GM12878 (cell line): ENCODE results near the gene EIF5A. TPM values are rescaled to one million over a fixed set of nuclear protein-coding genes. Genes with fewer than 3 reads are reported as not detected.

Experiments
- ATAC-seq: fragments of 200-7000 bp; cut with Tn5 transposase; 3 replicates; pipeline ENCODE4 v1.9.1; 2020; ENCODE audit warnings: mild to moderate bottlenecking, moderate library complexity
- BruUV-seq: library from RNA; stranded (reverse); fragments of 400-500 nt; replicated peaks from 2 replicates; lab custom pipeline; 2021; lab: Mats Ljungman, UMichigan
- CTCF ChIA-PET: fragments of 300-600 bp; sonication (Branson Sonifier 250); formaldehyde crosslinking; extraction: SDS; loops from one replicate; lab custom pipeline; 2021; ENCODE audit warnings: inconsistent platforms; lab: Yijun Ruan, JAX
- POLR2A ChIA-PET: fragments of 350-600 bp; formaldehyde crosslinking; extraction: SDS; loops from one replicate; lab custom pipeline; 2021; ENCODE audit warnings: inconsistent platforms; lab: Charles Lee
- RAD21 ChIA-PET: fragments of 300-600 bp; sonication (Branson Sonifier 250); formaldehyde crosslinking; loops from one replicate; lab custom pipeline; 2023; ENCODE audit warnings: antibody characterized with exemption; ENCODE audit not compliant: unreplicated experiment; lab: Charles Lee
- SMC1A ChIA-PET: fragments of 300-600 bp; sonication (Branson Sonifier 250); formaldehyde crosslinking; loops from one replicate; lab custom pipeline; 2023; ENCODE audit not compliant: unreplicated experiment, uncharacterized antibody; lab: Charles Lee
- DNase-seq: peaks from one replicate; pipeline ENCODE4 v3.0.0-alpha.2; 2011; ENCODE audit warnings: low read depth, low spot score
- FAIRE-seq: peaks from 3 replicates; lab custom pipeline; 2011; peaks lifted over from hg19 to GRCh38; lab: Jason Lieb, UNC
- H2AFZ ChIP-seq: 2 replicates; pipeline ENCODE4 v1.6.0; 2011; ENCODE audit warnings: low read depth, low read length, control low read depth; ENCODE audit not compliant: control insufficient read depth
- H3K27ac ChIP-seq: 2 replicates; pipeline ENCODE4 v1.5.1; 2011; ENCODE audit warnings: control low read depth; ENCODE audit not compliant: control insufficient read depth, insufficient read depth
- H3K27me3 ChIP-seq, 2 experiments: replicated peaks in 1 of 2; 2 replicates each; pipeline versions ENCODE4 v1.6.0 to v1.6.1; 2011; ENCODE audit warnings: low read length in 1 of 2; ENCODE audit not compliant: control insufficient read depth in 2 of 2, insufficient read depth in 2 of 2
- H3K36me3 ChIP-seq, 2 experiments: 2 replicates each; pipeline ENCODE4 v1.5.1; 2011; ENCODE audit warnings: low read length in 1 of 2; ENCODE audit not compliant: control insufficient read depth in 2 of 2, insufficient read depth in 2 of 2
- H3K4me1 ChIP-seq: 2 replicates; pipeline ENCODE4 v1.6.1; 2011; ENCODE audit warnings: mild to moderate bottlenecking, low read length, moderate library complexity, mixed read lengths; ENCODE audit not compliant: control insufficient read depth, insufficient read depth
- H3K4me2 ChIP-seq: 2 replicates; pipeline ENCODE4 v1.6.0; 2011; ENCODE audit warnings: control low read depth; ENCODE audit not compliant: control insufficient read depth, insufficient read depth
- H3K4me3 ChIP-seq: fragments of 200-600 bp; sonication (generic); 2 replicates; pipeline ENCODE4 v1.5.1; 2016
- H3K79me2 ChIP-seq: 2 replicates; pipeline ENCODE4 v1.6.0; 2011; ENCODE audit warnings: low read length; ENCODE audit not compliant: control insufficient read depth, insufficient read depth
- H3K9ac ChIP-seq: 2 replicates; pipeline ENCODE4 v1.8.0; 2011; ENCODE audit warnings: low read length, control low read depth, mixed read lengths; ENCODE audit not compliant: control insufficient read depth, insufficient read depth
- H3K9me3 ChIP-seq: replicated peaks from 3 replicates; pipeline ENCODE4 v1.5.1; 2011; ENCODE audit warnings: mild to moderate bottlenecking, low read length; ENCODE audit not compliant: control insufficient read depth, insufficient read depth
- H4K20me1 ChIP-seq: 2 replicates; pipeline ENCODE4 v1.6.0; 2011; ENCODE audit not compliant: control insufficient read depth, insufficient read depth
- DPF2 ChIP-seq: fragments of 450-650 bp; IDR thresholded peaks from 2 replicates; pipeline ENCODE4 v1.6.1; 2017; ENCODE audit warnings: mild to moderate bottlenecking
- EP300 ChIP-seq, 2 experiments: fragments of 150-350 bp in 1 of 2; IDR thresholded peaks; 2 replicates each; pipeline ENCODE4 v1.6.1; 2011 to 2012; ENCODE audit warnings: low read depth in 2 of 2, low read length in 2 of 2, borderline replicate concordance in 1 of 2, improper control_type of control experiment in 1 of 2, inconsistent platforms in 1 of 2; ENCODE audit not compliant: control insufficient read depth in 1 of 2
- GABPA ChIP-seq: IDR thresholded peaks from 2 replicates; pipeline ENCODE4 v1.6.1; 2014; ENCODE audit warnings: antibody characterized with exemption, low read depth, mild to moderate bottlenecking, inconsistent platforms
- GATAD2B ChIP-seq: fragments of 450-650 bp; conservative IDR thresholded peaks from 2 replicates; pipeline ENCODE4 v1.6.1; 2017; ENCODE audit warnings: low read depth, mild to moderate bottlenecking, moderate library complexity
- JUNB ChIP-seq: IDR thresholded peaks from 2 replicates; pipeline ENCODE4 v1.6.1; 2016; ENCODE audit warnings: antibody characterized with exemption, mild to moderate bottlenecking
- NFYB ChIP-seq: IDR thresholded peaks from 2 replicates; pipeline ENCODE4 v1.6.1; 2011; ENCODE audit warnings: low read depth, mild to moderate bottlenecking, low read length, improper control_type of control experiment, moderate library complexity; ENCODE audit not compliant: insufficient read depth
- NRF1 ChIP-seq: conservative IDR thresholded peaks from 2 replicates; pipeline ENCODE4 v1.6.1; 2011; ENCODE audit warnings: mild to moderate bottlenecking, low read depth, low read length, improper control_type of control experiment
- PAX5 ChIP-seq: IDR thresholded peaks from 2 replicates; pipeline ENCODE4 v1.6.1; 2011; ENCODE audit warnings: low read depth, low read length, borderline replicate concordance
- POLR2AphosphoS5 ChIP-seq: IDR thresholded peaks from 2 replicates; pipeline ENCODE4 v1.6.1; 2011; ENCODE audit warnings: mild to moderate bottlenecking, low read length, inconsistent platforms
- RB1 ChIP-seq: fragments of 450-650 bp; formaldehyde crosslinking; IDR thresholded peaks from 2 replicates; pipeline ENCODE4 v1.6.1; 2017; ENCODE audit warnings: mild to moderate bottlenecking, borderline replicate concordance
- RBBP5 ChIP-seq: fragments of 200-600 bp; sonication (generic); conservative IDR thresholded peaks from 2 replicates; pipeline ENCODE4 v1.6.1; 2016
- ZNF622 ChIP-seq: fragments of 450-650 bp; IDR thresholded peaks from 2 replicates; pipeline ENCODE4 v1.6.1; 2017; ENCODE audit warnings: mild to moderate bottlenecking, inconsistent platforms
- WGBS: methylation state at CpG from one replicate; pipeline ENCODE4 v1.1.6; 2016; ENCODE audit warnings: low lambda C conversion rate; ENCODE audit not compliant: insufficient replicate concordance, insufficient coverage; ENCODE audit errors: missing lambda C conversion rate; 5-methylcytosine and 5-hydroxymethylcytosine counted together
- in situ Hi-C: fragments of 300-500 bp; cut with MboI; formaldehyde crosslinking; loops from 9 replicates; pipeline ENCODE4 v1.14.3; 2018; ENCODE audit warnings: mixed read lengths
- intact Hi-C: fragments of 100-400 bp; cut with micrococcal nuclease; formaldehyde crosslinking; loops from one replicate; pipeline ENCODE4 v1.14.2; 2022; ENCODE audit not compliant: unreplicated experiment
- polyA plus RNA-seq, 11 experiments: library from polyadenylated mRNA; depleted of rRNA in 4 of 11; unstranded in 6 of 11; stranded (reverse) in 5 of 11; fragments of >200 nt; fragmentation: Nextera tagmentation in 4 of 11; fragmentation: Illumina TruSeq in 1 of 11; extraction: Ambion mirVana in 4 of 11; extraction: Trizol in 1 of 11; gene quantifications; 1 replicate in 1 of 11; 2 replicates in 10 of 11; pipeline versions ENCODE4 v1.2.1 to v1.2.3, GENCODE V29; 2011 to 2016; ENCODE audit warnings: inconsistent platforms in 2 of 11, missing spikeins in 2 of 11, low read depth in 1 of 11
- total RNA-seq, 4 experiments: library from RNA; depleted of rRNA in 3 of 4; stranded (reverse); fragments of >200 nt in 3 of 4; fragmentation: Illumina TruSeq in 1 of 4; extraction: Trizol in 1 of 4; gene quantifications; 2 replicates each; pipeline versions ENCODE4 v1.2.1 to v1.2.3, GENCODE V29; 2013 to 2021
- TF ChIP-seq, protein P1 (sequence below): fragments of 450-650 bp; IDR thresholded peaks from 2 replicates; pipeline ENCODE4 v1.6.1; 2017; ENCODE audit warnings: mild to moderate bottlenecking
- TF ChIP-seq, protein P2 (sequence below): fragments of 450-650 bp; IDR thresholded peaks from 2 replicates; pipeline ENCODE4 v1.6.1; 2018; ENCODE audit warnings: mild to moderate bottlenecking, low read depth, moderate library complexity; ENCODE audit not compliant: partially characterized antibody

EIF5A gene
- total and polyA plus RNA-seq, 10 of the 15 experiments (the other 5 are each of a cell fraction or from before 2014, with no cell fraction given): 26.5 to 1,792 (median 944) TPM

DNA sequence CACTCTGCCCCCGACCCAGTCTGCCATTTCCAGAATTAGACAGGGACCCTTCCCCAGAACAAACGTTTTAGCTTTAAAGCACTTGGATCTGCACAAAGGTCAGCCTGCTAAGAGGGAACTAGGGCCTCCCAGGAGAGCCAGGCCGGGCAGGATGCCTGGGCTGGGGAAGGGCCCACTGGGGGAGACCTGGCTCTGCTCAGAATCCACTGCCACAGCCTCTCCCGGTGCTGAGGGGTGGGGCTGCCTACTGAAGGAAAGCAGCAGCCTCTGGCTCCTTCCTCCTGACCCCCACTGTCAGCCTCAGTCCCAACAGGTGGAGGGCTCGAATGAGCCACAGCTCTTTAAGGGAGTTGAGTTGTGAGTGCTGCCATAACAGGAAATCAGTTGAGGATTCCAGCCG is 14.7 kb upstream of the EIF5A start (continued):
- TF ChIP-seq NRF1 (no peak), POLR2AphosphoS5 (no peak)
- TF ChIP-seq, all 136 proteins: peak for 0

DNA sequence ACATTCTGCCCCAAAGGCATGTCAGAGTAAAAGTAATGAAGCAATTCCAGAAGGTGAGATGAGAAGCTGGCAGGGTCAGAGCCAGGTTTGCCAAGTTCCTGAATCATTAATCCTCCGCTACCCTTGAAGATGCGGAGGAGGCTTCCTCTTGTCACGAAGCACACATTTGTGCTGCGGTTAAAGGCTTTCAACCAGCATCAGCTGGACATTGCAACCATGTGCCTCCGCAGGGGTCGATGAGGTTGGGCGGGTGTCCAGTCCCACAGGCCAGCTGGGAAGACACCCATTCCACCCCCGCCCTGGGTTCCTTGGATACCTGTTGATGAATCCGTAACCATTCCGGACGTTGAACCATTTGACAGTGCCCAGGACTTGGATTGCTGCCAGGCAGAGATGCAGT is 14.3 kb upstream of the EIF5A start:
- TF ChIP-seq EP300 (IDR thresholded peaks at IDR 0.05; ENCODE audit: borderline replicate concordance in 1 of 2, control insufficient read depth in 1 of 2, low read depth in 2 of 2, low read length in 2 of 2) (no peak), RBBP5 (no peak), GATAD2B (no peak), PAX5 (no peak), NFYB (no peak), ZNF622 (no peak), DPF2 (no peak), RB1 (no peak), JUNB (no peak), GABPA (no peak)
- TF ChIP-seq, protein P1, sequence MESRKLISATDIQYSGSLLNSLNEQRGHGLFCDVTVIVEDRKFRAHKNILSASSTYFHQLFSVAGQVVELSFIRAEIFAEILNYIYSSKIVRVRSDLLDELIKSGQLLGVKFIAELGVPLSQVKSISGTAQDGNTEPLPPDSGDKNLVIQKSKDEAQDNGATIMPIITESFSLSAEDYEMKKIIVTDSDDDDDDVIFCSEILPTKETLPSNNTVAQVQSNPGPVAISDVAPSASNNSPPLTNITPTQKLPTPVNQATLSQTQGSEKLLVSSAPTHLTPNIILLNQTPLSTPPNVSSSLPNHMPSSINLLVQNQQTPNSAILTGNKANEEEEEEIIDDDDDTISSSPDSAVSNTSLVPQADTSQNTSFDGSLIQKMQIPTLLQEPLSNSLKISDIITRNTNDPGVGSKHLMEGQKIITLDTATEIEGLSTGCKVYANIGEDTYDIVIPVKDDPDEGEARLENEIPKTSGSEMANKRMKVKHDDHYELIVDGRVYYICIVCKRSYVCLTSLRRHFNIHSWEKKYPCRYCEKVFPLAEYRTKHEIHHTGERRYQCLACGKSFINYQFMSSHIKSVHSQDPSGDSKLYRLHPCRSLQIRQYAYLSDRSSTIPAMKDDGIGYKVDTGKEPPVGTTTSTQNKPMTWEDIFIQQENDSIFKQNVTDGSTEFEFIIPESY: no peak
- TF ChIP-seq, protein P2, sequence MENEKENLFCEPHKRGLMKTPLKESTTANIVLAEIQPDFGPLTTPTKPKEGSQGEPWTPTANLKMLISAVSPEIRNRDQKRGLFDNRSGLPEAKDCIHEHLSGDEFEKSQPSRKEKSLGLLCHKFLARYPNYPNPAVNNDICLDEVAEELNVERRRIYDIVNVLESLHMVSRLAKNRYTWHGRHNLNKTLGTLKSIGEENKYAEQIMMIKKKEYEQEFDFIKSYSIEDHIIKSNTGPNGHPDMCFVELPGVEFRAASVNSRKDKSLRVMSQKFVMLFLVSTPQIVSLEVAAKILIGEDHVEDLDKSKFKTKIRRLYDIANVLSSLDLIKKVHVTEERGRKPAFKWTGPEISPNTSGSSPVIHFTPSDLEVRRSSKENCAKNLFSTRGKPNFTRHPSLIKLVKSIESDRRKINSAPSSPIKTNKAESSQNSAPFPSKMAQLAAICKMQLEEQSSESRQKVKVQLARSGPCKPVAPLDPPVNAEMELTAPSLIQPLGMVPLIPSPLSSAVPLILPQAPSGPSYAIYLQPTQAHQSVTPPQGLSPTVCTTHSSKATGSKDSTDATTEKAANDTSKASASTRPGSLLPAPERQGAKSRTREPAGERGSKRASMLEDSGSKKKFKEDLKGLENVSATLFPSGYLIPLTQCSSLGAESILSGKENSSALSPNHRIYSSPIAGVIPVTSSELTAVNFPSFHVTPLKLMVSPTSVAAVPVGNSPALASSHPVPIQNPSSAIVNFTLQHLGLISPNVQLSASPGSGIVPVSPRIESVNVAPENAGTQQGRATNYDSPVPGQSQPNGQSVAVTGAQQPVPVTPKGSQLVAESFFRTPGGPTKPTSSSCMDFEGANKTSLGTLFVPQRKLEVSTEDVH: no peak
- peaks cover 3 to 5% of the 10 kb centered on the region in 2 experiments for H3K27me3 ChIP-seq
- H4K20me1 ChIP-seq: no peaks in the 10 kb centered on the region
- POLR2A ChIA-PET: no interaction called here
- H3K9me3 ChIP-seq: no peaks in the 10 kb centered on the region
- no peak overlapping the region for H3K4me3 ChIP-seq
- DNase-seq: no peak
- no peak overlapping the region for H2AFZ ChIP-seq
- no peak overlapping the region for H3K4me2 ChIP-seq
- no peaks in the 10 kb centered on the region for H3K36me3 ChIP-seq
- H3K27ac ChIP-seq: no peak overlapping the region
- CTCF ChIA-PET: interaction anchor here (2.3 to 2.6 kb wide), 2 partner anchors 72 to 247 kb away, joined by 6 to 8 read pairs; no protein-coding TSS in a partner anchor
- in situ Hi-C loops (no loop called here), intact Hi-C loops (no loop called here)
- H3K9ac ChIP-seq: no peak overlapping the region
- BruUV-seq: no TSS peak
- no peak for FAIRE-seq
- H3K79me2 ChIP-seq: no peaks in the 10 kb centered on the region
- WGBS: 76% methylated on average over 11 of the region's 11 CpGs
- peaks cover 3% of the 10 kb centered on the region for H3K4me1 ChIP-seq
- ATAC-seq: no peak
- SMC1A ChIA-PET: interaction anchor here (0.9 kb wide), 1 partner anchor 72 kb away, joined by 3 read pairs; no protein-coding TSS in a partner anchor
- RAD21 ChIA-PET: interaction anchor here (1.0 kb wide), 1 partner anchor 72 kb away, joined by 4 read pairs; no protein-coding TSS in a partner anchor
